Activated naive CD4-positive, alpha-beta T cell treated with anti-CD3 and anti-CD28 coated beads, Interleukin-2, amount 10 ng/mL, durations not matched to agents 7 days and 5 days (primary cell): Measurements from ENCODE around the gene ERVW-1.

ENCODE experiments used
- CTCF ChIA-PET: fragments of 350-600 bp; sonication (Branson Sonifier 250); formaldehyde crosslinking; loops from one replicate; lab custom pipeline; 2021; ENCODE audit warnings: antibody characterized with exemption; lab: Charles Lee
- DNase-seq: peaks from one replicate; pipeline ENCODE4 v3.0.0-alpha.2; 2020
- H3K27ac Mint-ChIP-seq: one replicate; pipeline ENCODE4 v1.8.0; 2021; ENCODE audit warnings: mild to moderate bottlenecking, moderate library complexity, mixed read lengths
- H3K27me3 Mint-ChIP-seq: one replicate; pipeline ENCODE4 v1.8.0; 2021; ENCODE audit warnings: mild to moderate bottlenecking, mixed read lengths
- H3K36me3 Mint-ChIP-seq: one replicate; pipeline ENCODE4 v1.8.0; 2021; ENCODE audit warnings: mixed read lengths
- H3K4me1 Mint-ChIP-seq: one replicate; pipeline ENCODE4 v1.8.0; 2021; ENCODE audit warnings: mixed read lengths
- H3K4me3 Mint-ChIP-seq: one replicate; pipeline ENCODE4 v1.8.0; 2021; ENCODE audit warnings: mild to moderate bottlenecking, moderate library complexity, mixed read lengths
- H3K9me3 Mint-ChIP-seq: one replicate; pipeline ENCODE4 v1.8.0; 2021; ENCODE audit warnings: mixed read lengths

The ERVW-1 gene

GRCh38 chr7:92425311-92425947, 52.3 kb downstream of the ERVW-1 start:
- peak; percentile 32 for DNase-seq
- no peaks in the 10 kb centered on the region for H3K36me3 Mint-ChIP-seq
- H3K27ac Mint-ChIP-seq = no peak overlapping the region
- CTCF ChIA-PET = interaction anchor here (0.6 to 4.7 kb wide), 7 partner anchors 21 to 1129 kb away, joined by 3 to 63 read pairs (median 3); partner anchors contain the start of genes GATAD1, PEX1 and RBM48
- H3K4me1 Mint-ChIP-seq = peaks cover 20% of the 10 kb centered on the region
- peaks cover 31% of the 10 kb centered on the region for H3K27me3 Mint-ChIP-seq
- H3K4me3 Mint-ChIP-seq = no peak overlapping the region
- H3K9me3 Mint-ChIP-seq = no peaks in the 10 kb centered on the region

GRCh38 chr7:92423710-92424131, 54.0 kb downstream of the ERVW-1 start:
- Mint-ChIP-seq H3K9me3 (no peaks in the 10 kb centered on the region), H3K27me3 (peaks cover 29% of the 10 kb centered on the region), H3K4me1 (peaks cover 16% of the 10 kb centered on the region), H3K36me3 (no peaks in the 10 kb centered on the region), H3K27ac (no peak overlapping the region), H3K4me3 (no peak overlapping the region)
- DNase-seq = no peak
- CTCF ChIA-PET = interaction anchor here (0.8 to 4.7 kb wide), 12 partner anchors 10 to 592 kb away, joined by 3 to 63 read pairs (median 4); partner anchors contain the start of genes GATAD1 and MTERF1

GRCh38 chr7:92422926-92423325, 54.8 kb downstream of the ERVW-1 start:
- Mint-ChIP-seq H3K9me3 (no peaks in the 10 kb centered on the region), H3K36me3 (no peaks in the 10 kb centered on the region), H3K4me3 (no peak overlapping the region), H3K4me1 (peaks cover 16% of the 10 kb centered on the region), H3K27me3 (peaks cover 28% of the 10 kb centered on the region), H3K27ac (no peak overlapping the region)
- no peak for DNase-seq
- CTCF ChIA-PET = interaction anchor here (2.0 to 4.7 kb wide), 2 partner anchors 24 to 39 kb away, joined by 10 to 63 read pairs; partner anchors contain the start of gene GATAD1

- H3K4me1 Mint-ChIP-seq = peaks cover 16% of the 10 kb centered on the region
- H3K4me3 Mint-ChIP-seq = no peak overlapping the region
- CTCF ChIA-PET = interaction anchor here (1.1 kb wide), 1 partner anchor 25 kb away, joined by 3 read pairs; the partner anchor contains the start of gene GATAD1
- H3K36me3 Mint-ChIP-seq = no peaks in the 10 kb centered on the region
- no peak for DNase-seq
- no peak overlapping the region for H3K27ac Mint-ChIP-seq
- peaks cover 28% of the 10 kb centered on the region for H3K27me3 Mint-ChIP-seq
- no peaks in the 10 kb centered on the region for H3K9me3 Mint-ChIP-seq
Measured at GRCh38 chr7:92421676-92422435, 55.9 kb downstream of the ERVW-1 start.
